Liver (tissue), 9 donors: Measurements from ENCODE around the gene IGF2BP2. TPM values are rescaled to one million over a fixed set of nuclear protein-coding genes. Genes with fewer than 3 reads are reported as not detected.
"Not testable (repeated sequence)": the region's sequence is repeated elsewhere in the genome, so short reads cannot be mapped to it uniquely, and the experiment has no call there.

Experiments
- DNase-seq: peaks from one replicate; pipeline ENCODE4 v3.0.0-alpha.2; 2017; ENCODE audit warnings: low spot score
- H3K27ac ChIP-seq, 2 donors: one replicate each; pipeline ENCODE4 v1.7.0; 2013; ENCODE audit warnings: inconsistent platforms in 2 of 2, low read length in 2 of 2, control low read depth in 1 of 2, low read depth in 1 of 2, mild to moderate bottlenecking in 1 of 2
- H3K27me3 ChIP-seq, 4 donors: one replicate each; pipeline versions ENCODE4 v1.6.1 to v1.7.0; 2013; ENCODE audit warnings: low read length in 3 of 4, inconsistent platforms in 1 of 4, mild to moderate bottlenecking in 1 of 4, moderate library complexity in 1 of 4; ENCODE audit not compliant: control insufficient read depth in 4 of 4, insufficient read depth in 4 of 4
- H3K36me3 ChIP-seq, 4 donors: one replicate each; pipeline versions ENCODE4 v1.6.1 to v1.7.0; 2013; ENCODE audit warnings: low read length in 3 of 4, mild to moderate bottlenecking in 3 of 4, low read depth in 1 of 4, moderate library complexity in 1 of 4; ENCODE audit not compliant: control insufficient read depth in 4 of 4, insufficient read depth in 3 of 4
- H3K4me1 ChIP-seq, 4 donors: one replicate each; pipeline versions ENCODE4 v1.6.1 to v1.7.0; 2013; ENCODE audit warnings: low read length in 3 of 4, mild to moderate bottlenecking in 3 of 4, moderate library complexity in 1 of 4; ENCODE audit not compliant: control insufficient read depth in 4 of 4, insufficient read depth in 4 of 4
- H3K4me3 ChIP-seq, 3 donors: one replicate each; pipeline versions ENCODE4 v1.6.1 to v1.7.0; 2013; ENCODE audit warnings: low read length in 3 of 3, control low read depth in 1 of 3, low read depth in 1 of 3, mild to moderate bottlenecking in 1 of 3
- H3K9ac ChIP-seq, 2 donors: one replicate each; pipeline ENCODE4 v1.7.0; 2013; ENCODE audit warnings: low read length in 2 of 2, mild to moderate bottlenecking in 2 of 2, moderate library complexity in 2 of 2, control low read depth in 1 of 2, low read depth in 1 of 2
- H3K9me3 ChIP-seq, 4 donors: one replicate each; pipeline versions ENCODE4 v1.6.1 to v1.7.0; 2013; ENCODE audit warnings: low read length in 3 of 4; ENCODE audit not compliant: control insufficient read depth in 4 of 4
- EGR1 ChIP-seq, 2 donors: IDR thresholded peaks; 2 replicates each; pipeline ENCODE4 v1.6.1; 2016 to 2018; ENCODE audit warnings: antibody characterized with exemption in 2 of 2, low read depth in 2 of 2
- FOXA1 ChIP-seq: IDR thresholded peaks from 2 replicates; pipeline ENCODE4 v1.6.1; 2016; ENCODE audit warnings: antibody characterized with exemption
- FOXA2 ChIP-seq: IDR thresholded peaks from 2 replicates; pipeline ENCODE4 v1.6.1; 2016; ENCODE audit warnings: antibody characterized with exemption
- GABPA ChIP-seq, 2 donors: IDR thresholded peaks in 1 of 2; conservative IDR thresholded peaks in 1 of 2; 2 replicates each; pipeline ENCODE4 v1.6.1; 2016; ENCODE audit warnings: antibody characterized with exemption in 2 of 2, mild to moderate bottlenecking in 1 of 2, moderate library complexity in 1 of 2
- HNF4A ChIP-seq, 2 donors: conservative IDR thresholded peaks; 2 replicates each; pipeline ENCODE4 v1.6.1; 2016; ENCODE audit warnings: antibody characterized with exemption in 2 of 2, mild to moderate bottlenecking in 2 of 2
- HNF4G ChIP-seq: IDR thresholded peaks from 2 replicates; pipeline ENCODE4 v1.6.1; 2016; ENCODE audit warnings: antibody characterized with exemption
- NR2F2 ChIP-seq: IDR thresholded peaks from 2 replicates; pipeline ENCODE4 v1.6.1; 2016; ENCODE audit warnings: antibody characterized with exemption
- RAD21 ChIP-seq, 2 donors: IDR thresholded peaks; 2 replicates each; pipeline ENCODE4 v1.6.1; 2016; ENCODE audit warnings: antibody characterized with exemption in 2 of 2, mild to moderate bottlenecking in 2 of 2
- RXRA ChIP-seq, 2 donors: IDR thresholded peaks; 2 replicates each; pipeline ENCODE4 v1.6.1; 2017 to 2018; ENCODE audit warnings: antibody characterized with exemption in 2 of 2, mild to moderate bottlenecking in 1 of 2
- YY1 ChIP-seq: IDR thresholded peaks from 2 replicates; pipeline ENCODE4 v1.6.1; 2016; ENCODE audit warnings: antibody characterized with exemption, mild to moderate bottlenecking
- WGBS: extraction: QIAGEN DNeasy Blood & Tissue Kit; methylation state at CpG from one replicate; pipeline ENCODE4 v1.1.7; 2013; 5-methylcytosine and 5-hydroxymethylcytosine counted together
- polyA plus RNA-seq, 2 donors: library from polyadenylated mRNA; stranded (reverse) in 1 of 2; unstranded in 1 of 2; fragments of 200-250 nt in 1 of 2; fragments of >200 nt in 1 of 2; fragmentation: Nextera tagmentation in 1 of 2; extraction: Ambion mirVana in 1 of 2; gene quantifications; one replicate each; pipeline versions ENCODE4 v1.2.1 to v1.2.3, GENCODE V29; 2013 to 2015
- total RNA-seq, 2 donors: library from RNA; depleted of rRNA; stranded (reverse); fragments of >200 nt; gene quantifications; one replicate each; pipeline ENCODE4 v1.2.3, GENCODE V29; 2014
- TF ChIP-seq, protein P1 (sequence below): IDR thresholded peaks from 2 replicates; pipeline ENCODE4 v1.6.1; 2016; ENCODE audit warnings: antibody characterized with exemption
- TF ChIP-seq, protein P2 (sequence below): IDR thresholded peaks from 2 replicates; pipeline ENCODE4 v1.6.1; 2016; ENCODE audit warnings: antibody characterized with exemption, mild to moderate bottlenecking
- TF ChIP-seq, protein P3 (sequence below): fragments of 150-350 bp; IDR thresholded peaks from 2 replicates; pipeline ENCODE4 v1.5.1; 2017; ENCODE audit warnings: improper control_type of control experiment, low read depth, low read length; ENCODE audit not compliant: missing input control
- TF ChIP-seq, protein P4 (sequence below): IDR thresholded peaks from 2 replicates; pipeline ENCODE4 v1.6.1; 2016; ENCODE audit warnings: antibody characterized with exemption
- donor health status: healthy.
- donor health status: healthy.
- donor health status: healthy.
- donor health status: healthy.
- donor health status: healthy.

IGF2BP2 gene
- total and polyA plus RNA-seq, 4 donors = 0.67 to 35.0 (median 1.7) TPM

DNA sequence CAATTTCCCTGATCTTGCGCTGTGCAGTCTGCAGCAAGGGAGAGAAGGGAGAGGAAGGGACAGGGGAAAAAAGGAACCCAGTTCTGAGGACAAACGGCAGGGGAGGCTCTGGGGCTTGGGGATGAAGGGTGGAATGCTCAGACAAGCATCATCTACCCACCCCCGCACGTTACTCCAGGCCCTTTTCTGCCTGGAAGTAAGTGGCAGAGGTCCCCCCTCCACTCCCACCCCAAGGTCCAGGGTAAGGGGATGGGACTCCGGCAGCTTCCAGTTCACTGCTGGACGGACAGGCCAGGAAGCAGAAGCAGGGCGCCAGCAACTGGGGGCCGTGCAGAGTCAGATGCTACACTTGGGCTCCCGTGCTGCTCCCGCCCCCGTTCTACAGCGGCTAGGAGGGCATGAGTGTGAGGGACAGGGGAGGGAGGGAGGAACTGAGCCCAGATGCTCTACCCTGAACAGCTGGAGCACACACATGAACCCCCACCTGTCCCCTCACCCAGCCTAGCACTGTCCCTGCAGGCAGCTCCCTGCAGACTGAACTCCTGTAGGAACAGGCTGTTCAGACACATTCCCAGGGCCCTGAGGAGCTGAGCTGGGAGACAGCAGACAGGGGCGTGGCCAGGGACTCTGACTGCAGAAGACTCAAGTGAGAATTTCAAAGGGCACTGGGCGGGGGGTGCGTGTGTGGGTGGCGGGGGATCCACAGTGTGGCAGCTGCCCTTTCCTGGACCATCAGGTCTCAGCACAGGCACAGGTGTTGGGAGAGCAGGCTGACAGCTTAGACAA lies 179.1 kb downstream of the IGF2BP2 start:
- Histone ChIP-seq H3K27me3 (no peaks in the 10 kb centered on the region), H3K4me1 (no peaks in the 10 kb centered on the region), H3K4me3 (no peak overlapping the region), H3K9me3 (no peaks in the 10 kb centered on the region), H3K9ac (no peak overlapping the region), H3K36me3 (no peaks in the 10 kb centered on the region), H3K27ac (no peak overlapping the region)
- TF ChIP-seq FOXA1 (no peak), FOXA2 (no peak), RAD21 (IDR thresholded peaks at IDR 0.05) (no peak), EGR1 (IDR thresholded peaks at IDR 0.05; ENCODE audit: low read depth in 2 of 2) (no peak), HNF4A (conservative IDR thresholded peaks at IDR 0.05) (no peak), HNF4G (no peak), RXRA (IDR thresholded peaks at IDR 0.05) (no peak), GABPA (IDR thresholded peaks at IDR 0.05 in 1 of 2, conservative IDR thresholded peaks at IDR 0.05 in 1 of 2) (no peak), YY1 (no peak), NR2F2 (no peak)
- TF ChIP-seq, protein P1, sequence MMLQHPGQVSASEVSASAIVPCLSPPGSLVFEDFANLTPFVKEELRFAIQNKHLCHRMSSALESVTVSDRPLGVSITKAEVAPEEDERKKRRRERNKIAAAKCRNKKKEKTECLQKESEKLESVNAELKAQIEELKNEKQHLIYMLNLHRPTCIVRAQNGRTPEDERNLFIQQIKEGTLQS = no peak
- TF ChIP-seq, protein P2, sequence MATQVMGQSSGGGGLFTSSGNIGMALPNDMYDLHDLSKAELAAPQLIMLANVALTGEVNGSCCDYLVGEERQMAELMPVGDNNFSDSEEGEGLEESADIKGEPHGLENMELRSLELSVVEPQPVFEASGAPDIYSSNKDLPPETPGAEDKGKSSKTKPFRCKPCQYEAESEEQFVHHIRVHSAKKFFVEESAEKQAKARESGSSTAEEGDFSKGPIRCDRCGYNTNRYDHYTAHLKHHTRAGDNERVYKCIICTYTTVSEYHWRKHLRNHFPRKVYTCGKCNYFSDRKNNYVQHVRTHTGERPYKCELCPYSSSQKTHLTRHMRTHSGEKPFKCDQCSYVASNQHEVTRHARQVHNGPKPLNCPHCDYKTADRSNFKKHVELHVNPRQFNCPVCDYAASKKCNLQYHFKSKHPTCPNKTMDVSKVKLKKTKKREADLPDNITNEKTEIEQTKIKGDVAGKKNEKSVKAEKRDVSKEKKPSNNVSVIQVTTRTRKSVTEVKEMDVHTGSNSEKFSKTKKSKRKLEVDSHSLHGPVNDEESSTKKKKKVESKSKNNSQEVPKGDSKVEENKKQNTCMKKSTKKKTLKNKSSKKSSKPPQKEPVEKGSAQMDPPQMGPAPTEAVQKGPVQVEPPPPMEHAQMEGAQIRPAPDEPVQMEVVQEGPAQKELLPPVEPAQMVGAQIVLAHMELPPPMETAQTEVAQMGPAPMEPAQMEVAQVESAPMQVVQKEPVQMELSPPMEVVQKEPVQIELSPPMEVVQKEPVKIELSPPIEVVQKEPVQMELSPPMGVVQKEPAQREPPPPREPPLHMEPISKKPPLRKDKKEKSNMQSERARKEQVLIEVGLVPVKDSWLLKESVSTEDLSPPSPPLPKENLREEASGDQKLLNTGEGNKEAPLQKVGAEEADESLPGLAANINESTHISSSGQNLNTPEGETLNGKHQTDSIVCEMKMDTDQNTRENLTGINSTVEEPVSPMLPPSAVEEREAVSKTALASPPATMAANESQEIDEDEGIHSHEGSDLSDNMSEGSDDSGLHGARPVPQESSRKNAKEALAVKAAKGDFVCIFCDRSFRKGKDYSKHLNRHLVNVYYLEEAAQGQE = no peak
- TF ChIP-seq, protein P3, sequence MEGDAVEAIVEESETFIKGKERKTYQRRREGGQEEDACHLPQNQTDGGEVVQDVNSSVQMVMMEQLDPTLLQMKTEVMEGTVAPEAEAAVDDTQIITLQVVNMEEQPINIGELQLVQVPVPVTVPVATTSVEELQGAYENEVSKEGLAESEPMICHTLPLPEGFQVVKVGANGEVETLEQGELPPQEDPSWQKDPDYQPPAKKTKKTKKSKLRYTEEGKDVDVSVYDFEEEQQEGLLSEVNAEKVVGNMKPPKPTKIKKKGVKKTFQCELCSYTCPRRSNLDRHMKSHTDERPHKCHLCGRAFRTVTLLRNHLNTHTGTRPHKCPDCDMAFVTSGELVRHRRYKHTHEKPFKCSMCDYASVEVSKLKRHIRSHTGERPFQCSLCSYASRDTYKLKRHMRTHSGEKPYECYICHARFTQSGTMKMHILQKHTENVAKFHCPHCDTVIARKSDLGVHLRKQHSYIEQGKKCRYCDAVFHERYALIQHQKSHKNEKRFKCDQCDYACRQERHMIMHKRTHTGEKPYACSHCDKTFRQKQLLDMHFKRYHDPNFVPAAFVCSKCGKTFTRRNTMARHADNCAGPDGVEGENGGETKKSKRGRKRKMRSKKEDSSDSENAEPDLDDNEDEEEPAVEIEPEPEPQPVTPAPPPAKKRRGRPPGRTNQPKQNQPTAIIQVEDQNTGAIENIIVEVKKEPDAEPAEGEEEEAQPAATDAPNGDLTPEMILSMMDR = no peak
- TF ChIP-seq, protein P4, sequence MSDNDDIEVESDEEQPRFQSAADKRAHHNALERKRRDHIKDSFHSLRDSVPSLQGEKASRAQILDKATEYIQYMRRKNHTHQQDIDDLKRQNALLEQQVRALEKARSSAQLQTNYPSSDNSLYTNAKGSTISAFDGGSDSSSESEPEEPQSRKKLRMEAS = no peak
- WGBS = 86% methylated on average over 16 of the region's 16 CpGs
- no peak for DNase-seq

DNA sequence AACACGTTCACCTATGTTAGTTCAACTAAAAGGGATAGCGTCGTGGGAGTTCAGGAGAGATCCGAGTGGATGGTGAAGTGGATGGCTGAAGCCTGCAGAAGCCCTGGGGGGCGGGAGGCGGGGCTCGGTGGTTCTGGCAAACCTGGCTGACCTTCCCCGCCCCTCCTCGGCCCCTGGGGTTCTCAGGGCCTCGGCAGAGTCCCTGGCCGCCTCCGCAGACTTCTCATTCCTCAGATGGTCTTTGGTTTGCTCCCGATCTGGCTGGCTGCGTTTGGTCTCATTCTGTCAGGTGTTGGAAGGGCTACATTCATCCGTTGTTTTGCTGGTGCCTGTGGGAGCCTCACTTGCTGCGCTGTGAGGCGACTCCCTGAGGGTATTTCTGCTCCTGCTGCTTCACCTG lies 179.7 kb downstream of the IGF2BP2 start:
- WGBS = 83% methylated on average over 17 of the region's 17 CpGs
- not testable (repeated sequence) for H3K4me1 ChIP-seq, H3K36me3 ChIP-seq, DNase-seq, H3K9ac ChIP-seq, H3K9me3 ChIP-seq, H3K27me3 ChIP-seq, H3K4me3 ChIP-seq, H3K27ac ChIP-seq
